Cardiac muscle cell (in vitro differentiated cells and primary cell): Measurements from ENCODE around the gene HK3. TPM values are rescaled to one million over a fixed set of nuclear protein-coding genes. Genes with fewer than 3 reads are reported as not detected.
"Not testable (repeated sequence)": the region's sequence is repeated elsewhere in the genome, so short reads cannot be mapped to it uniquely, and the experiment has no call there.

ENCODE experiments used
- DNase-seq, 2 donors: peaks; one replicate each; pipeline versions ENCODE4 v3.0.0 to v3.0.0-alpha.2; 2010 to 2017; ENCODE audit warnings: low read depth in 1 of 2, low spot score in 1 of 2
- H3K27ac ChIP-seq: fragments of 200-600 bp; sonication (generic); 2 replicates; pipeline ENCODE4 v1.5.1; 2016
- H3K27me3 ChIP-seq: fragments of 200-600 bp; sonication (generic); 2 replicates; pipeline ENCODE4 v1.6.0; 2016; ENCODE audit warnings: control low read depth
- H3K36me3 ChIP-seq: fragments of 200-600 bp; sonication (generic); 2 replicates; pipeline ENCODE4 v1.5.1; 2016; ENCODE audit warnings: control low read depth
- H3K4me1 ChIP-seq: fragments of 200-600 bp; sonication (generic); 2 replicates; pipeline ENCODE4 v1.8.1; 2017; ENCODE audit warnings: low read depth, mild to moderate bottlenecking, mixed run types
- H3K4me3 ChIP-seq: fragments of 200-600 bp; sonication (generic); 2 replicates; pipeline ENCODE4 v1.5.1; 2016; ENCODE audit warnings: mild to moderate bottlenecking
- H3K9me3 ChIP-seq: fragments of 200-600 bp; sonication (generic); 2 replicates; pipeline ENCODE4 v1.5.1; 2017; ENCODE audit warnings: low read depth, mild to moderate bottlenecking, control low read depth
- CTCF ChIP-seq: IDR thresholded peaks from 2 replicates; pipeline ENCODE4 v1.5.1; 2012; ENCODE audit warnings: low read depth, mild to moderate bottlenecking, low read length
- polyA plus RNA-seq: library from polyadenylated mRNA; unstranded; fragments of >200 nt; fragmentation: Nextera tagmentation; extraction: Ambion mirVana; gene quantifications from 2 replicates; pipeline ENCODE4 v1.2.1, GENCODE V29; 2016
- total RNA-seq: library from RNA; depleted of rRNA; stranded (reverse); fragments of >200 nt; gene quantifications from 2 replicates; pipeline ENCODE4 v1.2.3, GENCODE V29; 2016

HK3 gene
- total and polyA plus RNA-seq, 2 experiments from 2014 or later: not detected

GRCh38 chr5:176873541-176874172, 25.5 kb downstream of the HK3 start:
- no peaks in the 10 kb centered on the region for H3K27me3 ChIP-seq
- H3K4me1 ChIP-seq: peaks cover 4% of the 10 kb centered on the region
- TF ChIP-seq CTCF: no peak
- DNase-seq: no peak
- H3K9me3 ChIP-seq: no peaks in the 10 kb centered on the region
- H3K27ac ChIP-seq: no peak overlapping the region
- H3K4me3 ChIP-seq: no peak overlapping the region
- H3K36me3 ChIP-seq: no peaks in the 10 kb centered on the region

GRCh38 chr5:176873011-176873410, 26.1 kb downstream of the HK3 start:
- not testable (repeated sequence) for H3K27ac ChIP-seq, H3K4me3 ChIP-seq, H3K4me1 ChIP-seq, H3K9me3 ChIP-seq, H3K36me3 ChIP-seq, DNase-seq, H3K27me3 ChIP-seq

GRCh38 chr5:176872586-176872985, 26.6 kb downstream of the HK3 start:
- not testable (repeated sequence) for H3K27ac ChIP-seq, H3K27me3 ChIP-seq, H3K9me3 ChIP-seq, H3K4me3 ChIP-seq, H3K36me3 ChIP-seq, DNase-seq, H3K4me1 ChIP-seq

- DNase-seq, H3K27ac ChIP-seq, H3K36me3 ChIP-seq, H3K4me3 ChIP-seq, H3K27me3 ChIP-seq, H3K9me3 ChIP-seq: not testable (repeated sequence)
- peaks cover 11% of the 10 kb centered on the region for H3K4me1 ChIP-seq
Observed at GRCh38 chr5:176870644-176871043, 28.5 kb downstream of the HK3 start.

GRCh38 chr5:176870110-176870591, 29.0 kb downstream of the HK3 start:
- peak; percentile 65 to 73 for DNase-seq

GRCh38 chr5:176869501-176870109, 29.5 kb downstream of the HK3 start:
- no peak overlapping the region for H3K4me3 ChIP-seq
- no peak overlapping the region for H3K27ac ChIP-seq
- no peaks in the 10 kb centered on the region for H3K36me3 ChIP-seq
- no peak for TF ChIP-seq CTCF
- peaks cover 4% of the 10 kb centered on the region for H3K27me3 ChIP-seq
- DNase-seq: no peak
- peaks cover 11% of the 10 kb centered on the region for H3K4me1 ChIP-seq
- no peaks in the 10 kb centered on the region for H3K9me3 ChIP-seq

More at GRCh38 chr5:176870110-176870591, 29.0 kb downstream of the HK3 start:
- Histone ChIP-seq H3K27ac (no peak overlapping the region), H3K36me3 (no peaks in the 10 kb centered on the region), H3K4me1 (peaks cover 11% of the 10 kb centered on the region), H3K9me3 (no peaks in the 10 kb centered on the region), H3K4me3 (no peak overlapping the region), H3K27me3 (peaks cover 4% of the 10 kb centered on the region)
- peak; percentile 57 for TF ChIP-seq CTCF

GRCh38 chr5:176868731-176869130, 30.4 kb downstream of the HK3 start:
- H3K27ac ChIP-seq: no peak overlapping the region
- peaks cover 11% of the 10 kb centered on the region for H3K4me1 ChIP-seq
- no peak overlapping the region for H3K4me3 ChIP-seq
- H3K27me3 ChIP-seq: peaks cover 4% of the 10 kb centered on the region
- H3K9me3 ChIP-seq: no peaks in the 10 kb centered on the region
- DNase-seq: no peak
- H3K36me3 ChIP-seq: no peaks in the 10 kb centered on the region
- no peak for TF ChIP-seq CTCF
